Measurements from ENCODE around the gene ACE.
A peak's percentile ranks its signal among the peaks of the same experiment; 100 is the strongest.

Gene ACE

GRCh38 chr17:63440127-63440769 is 36.6 kb upstream of the ACE start:
- Histone ChIP-seq H3K27ac (peak overlapping the region in 1 of 2 donors; percentile 70), H3K4me3 (no peak overlapping the region)
- no peak for DNase-seq (ENCODE audit: low spot score)
- no peak for TF ChIP-seq CTCF (IDR thresholded peaks at IDR 0.05)

- Histone ChIP-seq H3K27ac (no peak overlapping the region), H3K4me3 (no peak overlapping the region)
- DNase-seq (ENCODE audit: low spot score) = no peak
- no peak for TF ChIP-seq CTCF (IDR thresholded peaks at IDR 0.05)
Measured at GRCh38 chr17:63440770-63441335, 36.0 kb upstream of the ACE start.

GRCh38 chr17:63441654-63442053 is 35.2 kb upstream of the ACE start:
- TF ChIP-seq CTCF (IDR thresholded peaks at IDR 0.05) = no peak
- DNase-seq (ENCODE audit: low spot score) = no peak
- no peak overlapping the region for H3K27ac ChIP-seq
- H3K4me3 ChIP-seq = no peak overlapping the region

- H3K27ac ChIP-seq = no peak overlapping the region
- no peak overlapping the region for H3K4me3 ChIP-seq
- no peak for DNase-seq (ENCODE audit: low spot score)
- TF ChIP-seq CTCF (IDR thresholded peaks at IDR 0.05) = no peak
Measured at GRCh38 chr17:63442074-63442473, 34.8 kb upstream of the ACE start.

- no peak overlapping the region for H3K4me3 ChIP-seq
- DNase-seq (ENCODE audit: low spot score) = no peak
- no peak for TF ChIP-seq CTCF (IDR thresholded peaks at IDR 0.05)
- no peak overlapping the region for H3K27ac ChIP-seq
Measured at GRCh38 chr17:63442549-63443035, 34.3 kb upstream of the ACE start.

GRCh38 chr17:63443053-63443452 is 33.8 kb upstream of the ACE start:
- TF ChIP-seq CTCF (IDR thresholded peaks at IDR 0.05) = no peak
- no peak for DNase-seq (ENCODE audit: low spot score)
- Histone ChIP-seq H3K4me3 (no peak overlapping the region), H3K27ac (no peak overlapping the region)

- TF ChIP-seq CTCF (IDR thresholded peaks at IDR 0.05) = no peak
- H3K27ac ChIP-seq = no peak overlapping the region
- no peak overlapping the region for H3K4me3 ChIP-seq
- DNase-seq (ENCODE audit: low spot score) = no peak
Measured at GRCh38 chr17:63444457-63444856, 32.4 kb upstream of the ACE start.

Data from coronary artery (tissue), 2 donors.